HEK293T (cell line): ENCODE results near the gene OTC.
A peak's percentile ranks its signal among the peaks of the same experiment; 100 is the strongest.

Experiments used
- CTCF ChIA-PET: fragments of 350-600 bp; formaldehyde crosslinking; extraction: SDS; loops from one replicate; lab custom pipeline; 2021; ENCODE audit warnings: antibody characterized with exemption, inconsistent platforms; lab: Yijun Ruan, JAX
- POLR2A ChIA-PET: fragments of 350-600 bp; formaldehyde crosslinking; extraction: SDS; loops from one replicate; lab custom pipeline; 2020; ENCODE audit warnings: antibody characterized with exemption, inconsistent platforms; lab: Yijun Ruan, JAX
- DNase-seq: peaks from one replicate; pipeline ENCODE4 v3.0.0; 2012; ENCODE audit warnings: mixed read lengths; ENCODE audit errors: extremely low spot score
- ARNT ChIP-seq: fragments of 450-650 bp; IDR thresholded peaks from 2 replicates; pipeline ENCODE4 v1.6.1; 2017; ENCODE audit warnings: mild to moderate bottlenecking
- BHLHE40 ChIP-seq: fragments of 450-650 bp; IDR thresholded peaks from 2 replicates; pipeline ENCODE4 v1.6.1; 2016; ENCODE audit warnings: mild to moderate bottlenecking, moderate library complexity, borderline replicate concordance
- CTBP1 ChIP-seq: fragments of 450-650 bp; IDR thresholded peaks from 2 replicates; pipeline ENCODE4 v1.6.1; 2016; ENCODE audit warnings: borderline replicate concordance
- ELF4 ChIP-seq: fragments of 450-650 bp; IDR thresholded peaks from 2 replicates; pipeline ENCODE4 v1.6.1; 2017; ENCODE audit warnings: antibody characterized with exemption
- FOXA1 ChIP-seq: fragments of 450-650 bp; IDR thresholded peaks from 2 replicates; pipeline ENCODE4 v1.6.1; 2016; ENCODE audit warnings: mild to moderate bottlenecking
- FOXK2 ChIP-seq: fragments of 450-650 bp; IDR thresholded peaks from 2 replicates; pipeline ENCODE4 v1.6.1; 2016; ENCODE audit warnings: mild to moderate bottlenecking
- FOXM1 ChIP-seq: fragments of 450-650 bp; IDR thresholded peaks from 2 replicates; pipeline ENCODE4 v1.6.1; 2017; ENCODE audit warnings: mild to moderate bottlenecking, borderline replicate concordance
- HDGF ChIP-seq: fragments of 450-650 bp; IDR thresholded peaks from 2 replicates; pipeline ENCODE4 v1.6.1; 2017; ENCODE audit warnings: antibody characterized with exemption, borderline replicate concordance
- L3MBTL2 ChIP-seq: fragments of 450-650 bp; conservative IDR thresholded peaks from 2 replicates; pipeline ENCODE4 v1.6.1; 2016; ENCODE audit warnings: mild to moderate bottlenecking
- LEF1 ChIP-seq: fragments of 450-650 bp; IDR thresholded peaks from 2 replicates; pipeline ENCODE4 v1.6.1; 2017; ENCODE audit warnings: mild to moderate bottlenecking, borderline replicate concordance
- NFRKB ChIP-seq: fragments of 450-650 bp; IDR thresholded peaks from 2 replicates; pipeline ENCODE4 v1.6.1; 2016; ENCODE audit warnings: mild to moderate bottlenecking, moderate library complexity
- PKNOX1 ChIP-seq: fragments of 450-650 bp; IDR thresholded peaks from 2 replicates; pipeline ENCODE4 v1.6.1; 2016
- SP1 ChIP-seq: fragments of 450-650 bp; IDR thresholded peaks from 2 replicates; pipeline ENCODE4 v1.6.1; 2017
- SUZ12 ChIP-seq: fragments of 450-650 bp; IDR thresholded peaks from 2 replicates; pipeline ENCODE4 v1.6.1; 2016; ENCODE audit warnings: mild to moderate bottlenecking
- TARDBP ChIP-seq: fragments of 450-650 bp; IDR thresholded peaks from 2 replicates; pipeline ENCODE4 v1.6.1; 2016
- ZNF384 ChIP-seq: fragments of 450-650 bp; IDR thresholded peaks from 2 replicates; pipeline ENCODE4 v1.6.1; 2016

OTC gene

GRCh38 chrX:38313190-38313589 is 39.2 kb upstream of the OTC start:
- DNase-seq, result no peak
- no peak for TF ChIP-seq SP1
- no peak for TF ChIP-seq LEF1
- no peak for TF ChIP-seq FOXM1
- TF ChIP-seq CTBP1, result no peak
- no peak for TF ChIP-seq FOXK2
- TF ChIP-seq FOXA1, result no peak
- TF ChIP-seq ZNF384, result no peak
- no peak for TF ChIP-seq ARNT
- no peak for TF ChIP-seq TARDBP
- no peak for TF ChIP-seq HDGF
- POLR2A ChIA-PET, result no interaction called here
- CTCF ChIA-PET, result no interaction called here

GRCh38 chrX:38315186-38315585 is 37.2 kb upstream of the OTC start:
- no peak for DNase-seq
- TF ChIP-seq LEF1 (no peak), FOXK2 (no peak), BHLHE40 (no peak), SUZ12 (no peak), SP1 (no peak)
- CTCF ChIA-PET, result no interaction called here
- POLR2A ChIA-PET, result no interaction called here

DNA sequence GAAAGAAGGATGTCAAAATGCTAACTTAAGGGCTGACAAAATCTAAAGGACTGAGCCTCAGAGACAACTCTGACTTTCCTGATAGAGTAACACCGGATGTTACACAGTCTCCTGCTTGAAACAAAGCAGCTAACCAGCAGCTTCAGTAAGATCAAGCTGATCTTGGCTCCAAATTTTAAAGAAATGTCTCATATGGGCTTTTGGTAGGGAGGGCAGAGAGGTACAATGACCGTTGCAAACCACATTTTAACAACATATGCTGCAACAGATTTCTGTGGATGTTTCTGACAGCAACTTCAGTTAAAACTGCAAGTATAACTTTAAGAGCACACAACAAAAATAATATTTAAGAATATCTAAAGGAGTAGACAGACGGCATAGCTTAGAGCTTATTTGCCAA is 34.2 kb upstream of the OTC start:
- DNase-seq, result no peak
- no peak for TF ChIP-seq PKNOX1
- no peak for TF ChIP-seq L3MBTL2
- TF ChIP-seq HDGF, result no peak
- TF ChIP-seq FOXM1, result no peak
- TF ChIP-seq SUZ12, result no peak
- TF ChIP-seq FOXK2, result no peak
- TF ChIP-seq TARDBP, result no peak
- no peak for TF ChIP-seq FOXA1
- no peak for TF ChIP-seq BHLHE40
- no peak for TF ChIP-seq ELF4
- no peak for TF ChIP-seq ZNF384
- TF ChIP-seq LEF1, result no peak
- no peak for TF ChIP-seq ARNT
- ChIA-PET CTCF (no interaction called here), POLR2A (no interaction called here)

DNA sequence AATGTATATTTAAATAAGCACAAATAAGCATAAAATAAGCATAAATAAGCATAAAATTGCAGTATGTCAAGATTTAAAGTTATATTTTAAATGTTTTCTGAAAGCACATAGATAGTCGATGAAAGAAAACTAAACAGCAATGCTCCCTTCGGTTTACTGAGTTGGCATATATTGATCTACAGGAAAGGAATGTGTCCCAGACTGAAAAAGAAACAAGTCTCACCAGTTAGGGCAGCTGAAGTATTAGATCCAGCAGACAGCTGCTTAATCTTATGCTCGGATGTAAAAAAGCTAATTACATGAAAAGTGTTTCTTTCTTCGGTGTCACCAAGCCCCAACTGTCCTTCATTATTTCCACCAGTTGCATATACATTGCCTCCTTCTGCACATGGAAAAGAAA is 33.8 kb upstream of the OTC start:
- DNase-seq, result no peak
- ChIA-PET CTCF (no interaction called here), POLR2A (no interaction called here)
- no peak for TF ChIP-seq LEF1
- no peak for TF ChIP-seq FOXK2
- TF ChIP-seq SUZ12, result no peak

GRCh38 chrX:38320819-38321218 is 31.6 kb upstream of the OTC start:
- ChIA-PET CTCF (no interaction called here), POLR2A (no interaction called here)
- TF ChIP-seq SUZ12 (no peak), TARDBP (no peak), NFRKB (no peak), FOXK2 (no peak)

DNA sequence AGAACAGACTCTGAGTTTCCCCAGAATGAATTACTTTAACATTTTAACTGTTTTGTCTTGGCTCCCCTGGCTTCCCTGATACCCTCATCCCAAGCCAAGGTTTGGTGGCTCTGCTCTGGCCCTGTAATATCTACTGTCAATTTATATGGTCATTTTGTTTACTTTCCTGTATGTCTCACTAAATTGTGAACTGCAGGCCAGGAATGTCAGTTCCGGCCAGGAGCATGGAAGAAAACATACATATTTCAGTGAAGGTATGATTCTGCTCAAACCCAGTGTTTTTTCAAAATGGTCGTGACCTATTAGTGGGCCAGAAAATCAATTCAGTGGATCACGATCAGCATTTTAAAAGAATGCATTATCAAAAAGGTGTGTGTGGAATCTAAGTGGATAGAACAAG is 26.3 kb upstream of the OTC start:
- no peak for DNase-seq
- TF ChIP-seq FOXM1 (no peak), PKNOX1 (no peak)
- CTCF ChIA-PET, result no interaction called here
- POLR2A ChIA-PET, result interaction anchor here (1.4 kb wide), 1 partner anchor 10 kb away, joined by 3 read pairs; no protein-coding TSS in a partner anchor

More at GRCh38 chrX:38320819-38321218, 31.6 kb upstream of the OTC start:
- no peak for DNase-seq

DNA sequence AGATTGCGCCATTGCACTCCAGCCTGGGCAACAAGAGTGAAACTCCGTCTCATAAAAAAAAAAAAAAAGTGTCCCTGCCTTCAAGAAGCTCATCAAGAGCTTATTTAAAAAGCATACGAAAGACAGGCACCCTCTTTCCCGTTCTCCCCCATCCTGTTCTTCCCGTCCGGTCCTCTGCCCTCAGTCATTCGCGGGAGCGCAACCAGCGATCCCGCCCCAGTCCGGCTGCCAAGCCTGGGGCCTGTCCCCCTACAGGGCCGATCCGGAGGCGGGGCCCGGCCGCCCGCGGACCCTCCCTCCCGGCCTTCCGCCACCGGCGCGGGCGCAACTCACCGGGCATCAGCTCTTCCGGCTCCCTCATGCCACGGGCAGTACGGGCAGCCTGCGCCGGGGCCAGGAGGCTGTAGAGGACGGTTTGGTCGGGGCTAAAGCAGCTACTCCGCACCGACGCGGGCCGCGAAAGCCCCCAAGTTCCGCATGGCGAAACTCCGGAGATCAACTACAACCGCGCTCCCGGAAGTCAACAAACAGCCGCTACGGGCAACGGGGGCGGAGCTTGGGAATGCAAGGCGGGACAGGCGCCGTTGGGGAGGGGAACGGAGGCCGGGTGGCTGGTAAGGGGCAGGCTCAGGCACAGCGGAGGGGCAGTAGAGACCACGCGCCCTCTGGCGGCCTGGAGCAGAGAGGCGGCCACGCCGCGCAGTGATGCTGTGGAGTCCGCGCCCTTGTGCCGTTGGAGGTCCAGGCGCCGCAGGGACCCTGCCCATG is 25.2 kb upstream of the OTC start, which contains the start of gene RPGR:
TSS of gene RPGR (minus strand) at position 503 of the 768 bp plus-strand sequence. CDS start at position 361, 142 bp downstream.
- CTCF ChIA-PET, result interaction anchor here (0.5 to 1.2 kb wide), 7 partner anchors 23 to 242 kb away, joined by 3 to 5 read pairs (median 4); partner anchors contain the start of gene OTC
- DNase-seq, result peak; percentile 89
- TF ChIP-seq L3MBTL2 (no peak), FOXK2 (no peak), ZNF384 (peak; percentile 78), TARDBP (no peak), ELF4 (peak; percentile 63; the same call in 1 of the 2 replicates), SP1 (no peak), FOXM1 (no peak), CTBP1 (no peak)
- POLR2A ChIA-PET, result interaction anchor here (1.4 kb wide), 1 partner anchor 9 kb away, joined by 3 read pairs; no protein-coding TSS in a partner anchor

DNA sequence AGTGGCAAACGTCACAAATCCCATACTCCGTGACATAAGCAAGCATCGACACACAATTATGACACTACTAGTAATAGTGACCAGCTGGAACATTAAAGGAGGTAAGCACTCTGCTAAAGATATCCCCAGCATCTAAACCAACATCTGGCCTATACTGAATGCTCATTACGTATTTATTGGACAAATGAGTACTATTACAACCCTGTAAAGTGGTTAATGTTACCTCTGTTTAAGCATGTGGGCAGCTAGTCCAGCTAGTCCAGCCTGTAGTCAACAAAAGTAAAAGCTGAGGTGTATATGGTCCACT is 24.7 kb upstream of the OTC start:
- no peak for DNase-seq
- POLR2A ChIA-PET, result no interaction called here
- no peak for TF ChIP-seq LEF1
- no peak for TF ChIP-seq HDGF
- TF ChIP-seq NFRKB, result no peak
- no peak for TF ChIP-seq PKNOX1
- TF ChIP-seq BHLHE40, result no peak
- CTCF ChIA-PET, result interaction anchor here (0.6 to 1.2 kb wide), 4 partner anchors 24 to 67 kb away, joined by 3 to 5 read pairs (median 4); no protein-coding TSS in a partner anchor
